H1 (cell line): Measurements from ENCODE around the gene GDF2.

ENCODE experiments used
- CTCF ChIP-seq, 3 experiments: IDR thresholded peaks; 1 replicate in 2 of 3; 2 replicates in 1 of 3; pipeline versions ENCODE4 v1.5.1 to v1.6.1; 2011; ENCODE audit warnings: low read length in 3 of 3, mild to moderate bottlenecking in 3 of 3, inconsistent platforms in 2 of 3, low read depth in 1 of 3, moderate library complexity in 1 of 3; ENCODE audit not compliant: insufficient read depth in 1 of 3; ENCODE audit errors: control extremely low read depth in 1 of 3
- JUN ChIP-seq: IDR thresholded peaks from 2 replicates; pipeline ENCODE4 v1.6.1; 2011; ENCODE audit warnings: low read depth, mild to moderate bottlenecking, improper control_type of control experiment, low read length
- SP1 ChIP-seq: IDR thresholded peaks from 2 replicates; pipeline ENCODE4 v1.6.1; 2011; ENCODE audit warnings: low read depth, low read length
- YY1 ChIP-seq: IDR thresholded peaks from 2 replicates; pipeline ENCODE4 v1.6.1; 2011; ENCODE audit warnings: low read depth, mild to moderate bottlenecking, low read length

GRCh38 chr10:47346581-47347302 is 24.5 kb downstream of the GDF2 start:
- no peak for TF ChIP-seq CTCF (IDR thresholded peaks at IDR 0.05; ENCODE audit: control extremely low read depth in 1 of 3, insufficient read depth in 1 of 3, low read depth in 1 of 3, low read length in 3 of 3)
- TF ChIP-seq JUN: no peak
- no peak for TF ChIP-seq YY1
- TF ChIP-seq SP1: no peak
